C4-2B (cell line): Measurements from ENCODE around the gene PTPA.

Experiments used
- H3K27ac ChIP-seq: fragments of 450-650 bp; 2 replicates; pipeline ENCODE4 v1.5.1; 2017
- ZFX ChIP-seq: fragments of 450-650 bp; IDR thresholded peaks from 2 replicates; pipeline ENCODE4 v1.6.1; 2017
- TF ChIP-seq, protein P1 (sequence below): fragments of 450-650 bp; conservative IDR thresholded peaks from 2 replicates; pipeline ENCODE4 v1.5.1; 2017; ENCODE audit warnings: mild to moderate bottlenecking

PTPA gene

GRCh38 chr9:129146441-129146941 lies 35.3 kb downstream of the PTPA start:
- TF ChIP-seq, protein P1, sequence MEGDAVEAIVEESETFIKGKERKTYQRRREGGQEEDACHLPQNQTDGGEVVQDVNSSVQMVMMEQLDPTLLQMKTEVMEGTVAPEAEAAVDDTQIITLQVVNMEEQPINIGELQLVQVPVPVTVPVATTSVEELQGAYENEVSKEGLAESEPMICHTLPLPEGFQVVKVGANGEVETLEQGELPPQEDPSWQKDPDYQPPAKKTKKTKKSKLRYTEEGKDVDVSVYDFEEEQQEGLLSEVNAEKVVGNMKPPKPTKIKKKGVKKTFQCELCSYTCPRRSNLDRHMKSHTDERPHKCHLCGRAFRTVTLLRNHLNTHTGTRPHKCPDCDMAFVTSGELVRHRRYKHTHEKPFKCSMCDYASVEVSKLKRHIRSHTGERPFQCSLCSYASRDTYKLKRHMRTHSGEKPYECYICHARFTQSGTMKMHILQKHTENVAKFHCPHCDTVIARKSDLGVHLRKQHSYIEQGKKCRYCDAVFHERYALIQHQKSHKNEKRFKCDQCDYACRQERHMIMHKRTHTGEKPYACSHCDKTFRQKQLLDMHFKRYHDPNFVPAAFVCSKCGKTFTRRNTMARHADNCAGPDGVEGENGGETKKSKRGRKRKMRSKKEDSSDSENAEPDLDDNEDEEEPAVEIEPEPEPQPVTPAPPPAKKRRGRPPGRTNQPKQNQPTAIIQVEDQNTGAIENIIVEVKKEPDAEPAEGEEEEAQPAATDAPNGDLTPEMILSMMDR: no peak
- TF ChIP-seq ZFX: no peak
- no peak overlapping the region for H3K27ac ChIP-seq

DNA sequence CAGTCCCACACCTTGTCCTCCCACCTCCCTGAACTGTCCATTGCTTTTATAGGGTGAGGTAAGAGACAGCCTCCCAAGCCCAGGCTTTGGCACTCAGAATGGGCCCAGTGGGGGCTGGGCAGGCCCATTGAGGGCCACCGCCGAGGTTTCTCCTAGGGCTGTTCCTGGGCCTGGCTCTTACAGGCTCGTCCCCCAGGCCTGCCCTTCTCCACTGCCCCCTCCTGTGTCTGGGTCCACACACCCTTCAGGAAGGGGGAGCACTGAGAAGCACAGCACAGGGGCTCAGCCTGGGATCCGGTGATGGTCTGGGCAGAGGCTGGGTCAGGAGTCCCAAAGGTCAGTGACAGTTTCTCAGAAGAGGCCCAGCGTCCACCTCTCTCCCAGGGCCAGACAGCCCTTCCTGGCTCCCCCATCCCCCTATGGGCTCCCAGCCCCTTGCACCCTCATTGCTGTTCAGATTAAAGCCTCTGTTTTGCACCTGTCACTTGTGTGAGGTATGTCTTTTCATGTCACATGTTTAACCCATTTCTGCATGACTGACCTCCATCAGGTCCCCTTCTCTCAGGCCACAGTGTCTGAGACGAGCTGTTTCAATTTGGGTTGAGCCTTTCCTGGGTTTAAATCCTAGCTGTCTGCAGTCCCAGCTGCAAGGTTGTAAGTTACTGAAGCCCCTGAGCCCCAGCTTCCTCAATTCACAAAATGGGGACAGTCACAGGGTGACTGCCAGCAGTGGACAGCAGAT lies 37.4 kb downstream of the PTPA start:
- H3K27ac ChIP-seq: no peak overlapping the region
- TF ChIP-seq, protein P1: no peak
- TF ChIP-seq ZFX: no peak

- TF ChIP-seq ZFX: no peak
- TF ChIP-seq, protein P1: no peak
- H3K27ac ChIP-seq: no peak overlapping the region
These were observed 38.2 kb downstream of the PTPA start for GRCh38 chr9:129149442-129149841.

GRCh38 chr9:129150122-129150521 lies 38.9 kb downstream of the PTPA start:
- TF ChIP-seq ZFX: no peak
- TF ChIP-seq, protein P1: no peak
- no peak overlapping the region for H3K27ac ChIP-seq

DNA sequence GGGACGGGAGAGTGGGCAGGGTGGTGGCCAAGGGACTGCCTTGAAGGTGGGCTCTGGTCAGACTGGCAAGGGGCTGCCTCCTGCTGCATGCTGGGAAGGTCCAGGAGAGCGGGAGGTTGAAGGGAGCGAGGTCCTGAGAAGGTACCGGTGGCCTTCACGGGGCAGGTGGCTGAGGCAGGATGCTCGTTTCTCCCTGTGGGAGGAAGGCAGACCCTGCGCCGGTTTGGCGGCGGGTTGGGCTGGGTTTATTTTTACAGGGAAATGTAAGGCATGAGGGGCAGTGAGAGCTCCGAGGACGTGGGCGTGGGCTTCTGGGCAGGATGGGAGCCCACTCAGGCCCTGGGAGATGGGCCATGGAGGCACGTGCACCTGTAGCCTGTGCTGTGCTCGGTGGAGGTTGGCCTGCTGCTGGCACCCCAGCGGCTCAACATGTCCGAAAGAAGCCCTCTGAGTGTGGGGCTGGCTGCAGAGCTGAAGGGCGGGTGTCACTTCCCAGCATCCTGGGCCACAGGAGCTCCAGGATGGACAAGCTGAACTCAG lies 39.5 kb downstream of the PTPA start:
- no peak overlapping the region for H3K27ac ChIP-seq
- no peak for TF ChIP-seq ZFX
- TF ChIP-seq, protein P1: no peak

- H3K27ac ChIP-seq: no peak overlapping the region
- TF ChIP-seq ZFX: no peak
- TF ChIP-seq, protein P1: no peak
These were observed 40.3 kb downstream of the PTPA start for GRCh38 chr9:129151469-129151868.

- no peak for TF ChIP-seq ZFX
- TF ChIP-seq, protein P1: no peak
- H3K27ac ChIP-seq: no peak overlapping the region
These were observed 43.8 kb downstream of the PTPA start for GRCh38 chr9:129154866-129155477.
